B cell (primary cell): ENCODE results near the gene ATP10A.

ENCODE experiments used
- EZH2 ChIP-seq: IDR thresholded peaks from 2 replicates; pipeline ENCODE4 v1.6.1; 2012; ENCODE audit warnings: borderline replicate concordance, low read depth, mild to moderate bottlenecking, moderate library complexity, low read length; ENCODE audit not compliant: insufficient read depth, poor library complexity, severe bottlenecking
- TF ChIP-seq, protein P1 (sequence below): fragments of 200-600 bp; IDR thresholded peaks from one replicate; pipeline ENCODE4 v1.8.0; 2022; ENCODE audit warnings: antibody characterized with exemption, mild to moderate bottlenecking

DNA sequence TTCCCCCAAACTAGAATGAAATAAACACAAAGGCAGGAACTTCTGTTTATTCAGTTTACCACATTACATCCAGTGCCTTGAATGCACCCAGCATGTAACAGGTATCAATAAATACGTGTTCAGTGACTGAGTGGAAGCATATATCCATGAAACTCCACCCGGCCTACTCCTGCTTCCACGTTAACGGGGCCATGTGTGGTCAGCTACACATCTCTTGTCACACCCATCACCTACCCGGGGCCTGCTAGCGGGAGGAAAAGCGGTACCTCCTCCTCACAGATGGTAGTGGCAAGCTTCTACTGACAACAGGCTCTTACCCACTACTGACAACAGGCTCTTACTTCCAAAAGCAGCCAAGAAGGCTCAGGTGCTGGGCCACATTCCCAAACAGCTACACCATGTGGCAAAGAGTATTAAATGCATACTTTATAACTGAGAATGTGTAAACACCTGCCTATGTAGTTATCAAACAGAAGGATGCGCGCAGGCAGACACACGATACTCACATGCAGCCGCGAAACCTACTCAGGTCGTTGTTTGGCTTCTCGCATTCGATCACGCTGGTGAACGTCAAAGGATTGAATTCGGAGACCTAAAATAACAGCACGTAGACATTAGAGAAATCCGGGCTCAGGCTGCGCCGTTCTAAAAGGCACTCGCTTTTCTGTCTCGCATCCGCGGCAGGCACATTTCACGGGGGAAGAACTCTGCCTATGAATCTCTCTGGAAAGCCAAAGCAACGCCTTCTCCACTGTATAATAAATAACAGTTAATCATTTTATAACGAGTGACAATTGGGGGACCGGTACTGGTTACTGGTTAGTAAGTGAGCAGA is 127.4 kb downstream of the ATP10A start:
- TF ChIP-seq, protein P1, sequence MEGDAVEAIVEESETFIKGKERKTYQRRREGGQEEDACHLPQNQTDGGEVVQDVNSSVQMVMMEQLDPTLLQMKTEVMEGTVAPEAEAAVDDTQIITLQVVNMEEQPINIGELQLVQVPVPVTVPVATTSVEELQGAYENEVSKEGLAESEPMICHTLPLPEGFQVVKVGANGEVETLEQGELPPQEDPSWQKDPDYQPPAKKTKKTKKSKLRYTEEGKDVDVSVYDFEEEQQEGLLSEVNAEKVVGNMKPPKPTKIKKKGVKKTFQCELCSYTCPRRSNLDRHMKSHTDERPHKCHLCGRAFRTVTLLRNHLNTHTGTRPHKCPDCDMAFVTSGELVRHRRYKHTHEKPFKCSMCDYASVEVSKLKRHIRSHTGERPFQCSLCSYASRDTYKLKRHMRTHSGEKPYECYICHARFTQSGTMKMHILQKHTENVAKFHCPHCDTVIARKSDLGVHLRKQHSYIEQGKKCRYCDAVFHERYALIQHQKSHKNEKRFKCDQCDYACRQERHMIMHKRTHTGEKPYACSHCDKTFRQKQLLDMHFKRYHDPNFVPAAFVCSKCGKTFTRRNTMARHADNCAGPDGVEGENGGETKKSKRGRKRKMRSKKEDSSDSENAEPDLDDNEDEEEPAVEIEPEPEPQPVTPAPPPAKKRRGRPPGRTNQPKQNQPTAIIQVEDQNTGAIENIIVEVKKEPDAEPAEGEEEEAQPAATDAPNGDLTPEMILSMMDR: no peak
- TF ChIP-seq EZH2: no peak
